Measurements from ENCODE around the gene FPR2.
"Not testable (repeated sequence)": the region's sequence is repeated elsewhere in the genome, so short reads cannot be mapped to it uniquely, and the experiment has no call there.

The FPR2 gene

GRCh38 chr19:51805396-51805795, 44.4 kb downstream of the FPR2 start:
- not testable (repeated sequence) for DNase-seq (ENCODE audit: low read depth)

GRCh38 chr19:51806571-51806970, 45.6 kb downstream of the FPR2 start:
- not testable (repeated sequence) for DNase-seq (ENCODE audit: low read depth)

GRCh38 chr19:51807111-51807701, 46.2 kb downstream of the FPR2 start:
- no peak for DNase-seq (ENCODE audit: low read depth)

- DNase-seq (ENCODE audit: low read depth), result no peak
Measured at GRCh38 chr19:51807925-51808324, 46.9 kb downstream of the FPR2 start.

GRCh38 chr19:51808333-51808986, 47.5 kb downstream of the FPR2 start:
- DNase-seq (ENCODE audit: low read depth), result no peak

GRCh38 chr19:51809787-51810186, 48.8 kb downstream of the FPR2 start:
- DNase-seq (ENCODE audit: low read depth), result no peak

GRCh38 chr19:51810223-51810622, 49.2 kb downstream of the FPR2 start:
- no peak for DNase-seq (ENCODE audit: low read depth)

- no peak for DNase-seq (ENCODE audit: low read depth)
Measured at GRCh38 chr19:51811344-51811743, 50.4 kb downstream of the FPR2 start.

- no peak for DNase-seq (ENCODE audit: low read depth)
Measured at GRCh38 chr19:51815043-51815442, 54.1 kb downstream of the FPR2 start.

GRCh38 chr19:51816711-51817110, 55.7 kb downstream of the FPR2 start:
- no peak for DNase-seq (ENCODE audit: low read depth)

GRCh38 chr19:51820011-51820410, 59.0 kb downstream of the FPR2 start:
- DNase-seq (ENCODE audit: low read depth), result no peak

All from stimulated activated CD8-positive, alpha-beta memory T cell treated with anti-CD3 and anti-CD28 coated beads, Interleukin-4, amount 100 ng/mL, for 24 hours (primary cell).